Nephron (organoid): ENCODE measurements around the gene SPZ1.

Experiments used
- H3K27ac Mint-ChIP-seq, 3 experiments: 2 replicates each; pipeline ENCODE4 v1.8.0; 2020; ENCODE audit warnings: mixed read lengths in 3 of 3, mild to moderate bottlenecking in 2 of 3, moderate library complexity in 1 of 3
- H3K27me3 Mint-ChIP-seq: 2 replicates; pipeline ENCODE4 v1.8.0; 2021; ENCODE audit warnings: low read depth, mild to moderate bottlenecking, moderate library complexity, mixed read lengths
- H3K36me3 Mint-ChIP-seq: 2 replicates; pipeline ENCODE4 v1.8.0; 2020; ENCODE audit warnings: low read depth, mixed read lengths
- H3K4me1 Mint-ChIP-seq: 2 replicates; pipeline ENCODE4 v1.8.0; 2020; ENCODE audit warnings: mixed read lengths
- H3K4me3 Mint-ChIP-seq, 3 experiments: 2 replicates each; pipeline ENCODE4 v1.8.0; 2020; ENCODE audit warnings: mild to moderate bottlenecking in 3 of 3, mixed read lengths in 3 of 3, moderate library complexity in 2 of 3
- H3K9me3 Mint-ChIP-seq: 2 replicates; pipeline ENCODE4 v1.8.0; 2020; ENCODE audit warnings: mixed read lengths
- CTCF ChIP-seq, 3 experiments: fragments of 200-600 bp; sonication (generic); IDR thresholded peaks; one replicate each; pipeline ENCODE4 v1.5.0; 2021; ENCODE audit warnings: antibody characterized with exemption in 3 of 3; ENCODE audit not compliant: unreplicated experiment in 3 of 3

Gene SPZ1

GRCh38 chr5:80357671-80358070, 37.9 kb downstream of the SPZ1 start:
- no peaks in the 10 kb centered on the region for H3K36me3 Mint-ChIP-seq
- no peak overlapping the region for H3K27ac Mint-ChIP-seq
- no peaks in the 10 kb centered on the region for H3K27me3 Mint-ChIP-seq
- H3K9me3 Mint-ChIP-seq, result no peaks in the 10 kb centered on the region
- no peak overlapping the region for H3K4me3 Mint-ChIP-seq
- TF ChIP-seq CTCF (IDR thresholded peaks at IDR 0.05; ENCODE audit: unreplicated experiment in 3 of 3), result no peak
- no peaks in the 10 kb centered on the region for H3K4me1 Mint-ChIP-seq

- no peak for TF ChIP-seq CTCF (IDR thresholded peaks at IDR 0.05; ENCODE audit: unreplicated experiment in 3 of 3)
- no peaks in the 10 kb centered on the region for H3K36me3 Mint-ChIP-seq
- H3K27ac Mint-ChIP-seq, result no peak overlapping the region
- no peaks in the 10 kb centered on the region for H3K4me1 Mint-ChIP-seq
- H3K4me3 Mint-ChIP-seq, result no peak overlapping the region
- H3K9me3 Mint-ChIP-seq, result no peaks in the 10 kb centered on the region
- H3K27me3 Mint-ChIP-seq, result no peaks in the 10 kb centered on the region
These were observed 41.2 kb downstream of the SPZ1 start for GRCh38 chr5:80360914-80361444.

GRCh38 chr5:80364892-80365291, 45.1 kb downstream of the SPZ1 start:
- Mint-ChIP-seq H3K27me3 (no peaks in the 10 kb centered on the region), H3K9me3 (no peaks in the 10 kb centered on the region), H3K27ac (no peak overlapping the region), H3K4me1 (no peaks in the 10 kb centered on the region), H3K36me3 (no peaks in the 10 kb centered on the region), H3K4me3 (no peak overlapping the region)
- no peak for TF ChIP-seq CTCF (IDR thresholded peaks at IDR 0.05; ENCODE audit: unreplicated experiment in 3 of 3)

DNA sequence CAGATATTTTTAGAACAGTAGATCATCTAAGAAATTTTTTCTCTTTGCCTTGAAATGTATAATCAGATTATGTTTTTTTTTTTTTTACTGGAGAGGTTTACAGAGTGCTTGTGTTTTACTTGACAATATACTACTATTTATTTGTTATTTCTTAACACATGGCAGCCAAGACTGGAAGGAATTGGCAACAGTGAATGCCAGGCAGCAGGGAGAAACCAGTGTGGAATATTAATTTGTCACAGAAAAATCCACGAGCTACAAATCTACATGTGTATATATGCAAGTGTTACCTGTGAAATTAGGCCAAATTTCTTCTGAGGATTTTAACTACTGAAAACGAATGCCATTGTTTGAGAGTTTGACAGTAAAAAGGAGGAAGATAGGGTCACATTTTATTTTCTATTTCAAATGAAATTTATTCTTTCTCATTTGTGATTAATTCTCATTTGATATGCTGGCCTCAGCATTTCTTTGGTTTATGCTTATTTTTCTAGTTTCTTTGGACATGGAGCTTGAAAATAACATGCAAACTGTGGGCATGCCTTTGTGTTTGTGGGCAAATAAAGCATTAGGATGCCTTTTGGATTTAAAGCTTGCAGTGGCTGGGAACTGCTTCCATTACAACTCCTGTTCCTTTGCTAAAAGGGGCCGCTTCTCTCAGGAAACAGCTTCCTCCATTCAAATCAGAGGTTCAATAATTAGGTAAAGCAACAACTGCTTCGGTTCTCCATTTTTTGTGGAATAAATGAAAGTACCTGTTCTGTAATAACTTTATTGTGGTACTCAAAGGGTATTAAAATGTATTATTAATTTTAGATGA, 49.1 kb downstream of the SPZ1 start:
- Mint-ChIP-seq H3K36me3 (no peaks in the 10 kb centered on the region), H3K4me1 (no peaks in the 10 kb centered on the region), H3K4me3 (no peak overlapping the region), H3K27me3 (no peaks in the 10 kb centered on the region), H3K27ac (no peak overlapping the region), H3K9me3 (peaks cover 6% of the 10 kb centered on the region)
- TF ChIP-seq CTCF (IDR thresholded peaks at IDR 0.05; ENCODE audit: unreplicated experiment in 3 of 3), result no peak

GRCh38 chr5:80369521-80369920, 49.7 kb downstream of the SPZ1 start:
- H3K27ac Mint-ChIP-seq, result no peak overlapping the region
- peaks cover 6% of the 10 kb centered on the region for H3K9me3 Mint-ChIP-seq
- no peaks in the 10 kb centered on the region for H3K27me3 Mint-ChIP-seq
- no peaks in the 10 kb centered on the region for H3K4me1 Mint-ChIP-seq
- TF ChIP-seq CTCF (IDR thresholded peaks at IDR 0.05; ENCODE audit: unreplicated experiment in 3 of 3), result no peak
- no peak overlapping the region for H3K4me3 Mint-ChIP-seq
- no peaks in the 10 kb centered on the region for H3K36me3 Mint-ChIP-seq

- TF ChIP-seq CTCF (IDR thresholded peaks at IDR 0.05; ENCODE audit: unreplicated experiment in 3 of 3), result no peak
- H3K27me3 Mint-ChIP-seq, result peaks cover 3% of the 10 kb centered on the region
- H3K36me3 Mint-ChIP-seq, result no peaks in the 10 kb centered on the region
- H3K27ac Mint-ChIP-seq, result no peak overlapping the region
- H3K4me1 Mint-ChIP-seq, result no peaks in the 10 kb centered on the region
- H3K9me3 Mint-ChIP-seq, result peaks cover 6% of the 10 kb centered on the region
- no peak overlapping the region for H3K4me3 Mint-ChIP-seq
These were observed 50.6 kb downstream of the SPZ1 start for GRCh38 chr5:80370390-80370789.
